ENCODE data around the gene RAB31.
"Not testable (repeated sequence)": the region's sequence is repeated elsewhere in the genome, so short reads cannot be mapped to it uniquely, and the experiment has no call there.

RAB31 gene

DNA sequence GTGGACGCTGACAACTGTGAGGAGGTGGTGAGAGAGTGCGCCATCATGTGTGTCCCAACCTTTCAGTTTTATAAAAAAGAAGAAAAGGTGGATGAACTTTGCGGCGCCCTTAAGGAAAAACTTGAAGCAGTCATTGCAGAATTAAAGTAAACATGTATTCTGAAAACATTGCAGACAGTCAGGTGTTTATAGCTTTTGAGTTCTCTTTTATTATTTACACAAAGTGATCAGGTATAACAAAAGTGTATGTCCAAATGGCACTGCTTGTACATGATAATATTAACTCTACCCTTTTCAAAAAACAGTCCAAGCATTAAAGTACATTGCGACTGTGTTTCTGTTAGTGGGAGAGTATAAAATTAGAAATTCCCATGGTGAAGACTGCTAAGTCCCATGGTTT lies 179.9 kb downstream of the RAB31 start:
- DNase-seq (ENCODE audit: low read depth), result no peak

DNA sequence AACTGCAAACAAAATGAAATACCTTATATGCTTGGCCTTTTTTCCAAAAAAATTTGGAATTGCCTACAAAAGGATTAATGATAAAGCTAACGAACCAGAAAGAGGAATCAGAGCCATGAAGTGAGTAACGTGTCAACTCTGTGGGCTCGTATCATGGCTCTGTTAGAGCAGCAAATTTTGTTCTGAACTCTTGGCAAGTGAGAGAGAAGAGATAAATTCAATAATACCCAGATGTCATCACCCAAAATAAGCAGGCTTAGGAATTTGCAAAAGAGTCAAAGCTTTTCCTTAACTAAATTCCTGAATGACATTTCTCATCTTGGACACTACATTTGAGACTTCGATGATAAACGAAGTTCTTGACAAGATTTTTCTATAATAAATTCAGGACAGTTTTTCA lies 182.1 kb downstream of the RAB31 start:
- no peak for DNase-seq (ENCODE audit: low read depth)

DNA sequence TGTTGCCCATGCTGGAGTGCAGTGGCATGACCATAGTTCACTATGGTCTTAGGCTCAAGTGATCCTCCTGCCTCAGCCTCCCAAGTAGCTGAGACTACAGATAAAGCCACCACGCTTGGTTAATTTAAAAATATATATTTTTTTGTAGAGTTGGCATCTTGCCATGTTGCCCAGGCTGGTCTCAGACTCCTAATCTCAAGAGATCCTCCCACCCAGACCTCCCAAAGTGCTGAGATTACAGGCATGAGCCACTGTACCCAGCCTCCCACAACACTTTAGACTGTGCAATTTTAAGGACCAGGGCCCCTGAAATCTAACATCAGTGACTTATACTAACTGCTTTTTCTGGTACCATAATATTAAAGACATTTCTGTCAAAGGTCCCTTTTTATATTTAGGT lies 182.9 kb downstream of the RAB31 start:
- DNase-seq (ENCODE audit: low read depth), result no peak

DNA sequence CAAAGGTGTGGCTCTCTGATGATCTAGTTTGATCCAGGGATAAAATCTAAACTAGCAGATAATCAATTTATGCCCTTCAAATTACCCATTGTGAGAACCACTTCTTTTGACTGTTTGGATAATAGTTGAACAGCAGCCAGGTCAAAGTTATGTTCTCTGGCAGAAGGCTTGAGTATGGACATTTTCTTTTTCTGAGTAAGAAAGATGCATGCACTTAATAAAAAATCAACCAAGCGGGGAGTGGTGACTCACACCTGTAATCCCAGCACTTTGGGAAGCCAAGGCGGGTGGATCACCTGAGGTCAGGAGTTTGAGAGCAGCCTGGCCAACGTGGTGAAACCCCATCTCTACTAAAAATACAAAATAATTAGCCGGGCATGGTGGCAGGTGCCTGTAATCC lies 183.4 kb downstream of the RAB31 start:
- not testable (repeated sequence) for DNase-seq (ENCODE audit: low read depth)

DNA sequence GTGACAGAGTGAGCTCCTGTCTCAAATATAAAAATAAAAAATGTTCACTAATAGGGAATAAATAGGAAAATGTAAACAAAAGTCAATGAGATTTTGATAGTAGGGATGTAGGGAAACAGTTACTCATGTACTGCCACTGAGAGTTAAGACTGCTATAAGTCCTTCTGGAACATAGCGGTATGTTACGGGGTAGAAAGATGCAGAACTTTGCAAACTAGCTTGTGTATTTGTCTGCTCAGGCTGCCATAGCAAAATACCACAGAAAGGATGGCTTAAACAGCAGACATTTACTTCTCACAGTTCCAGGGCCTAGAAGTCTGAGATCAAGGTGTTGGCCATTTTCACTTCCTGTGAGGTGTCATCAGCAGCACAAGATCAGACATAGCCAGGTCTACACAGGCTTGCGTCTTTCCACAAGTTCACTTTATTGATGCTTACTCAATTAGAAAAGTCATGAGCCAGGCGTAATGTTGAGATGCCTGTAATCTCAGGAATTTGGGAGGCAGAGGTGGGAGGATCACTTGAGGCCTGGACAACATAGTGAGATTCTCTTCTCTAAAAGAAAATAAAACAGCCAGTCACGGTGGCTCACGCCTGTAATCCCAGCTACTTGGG lies 186.5 kb downstream of the RAB31 start:
- no peak for DNase-seq (ENCODE audit: low read depth)

DNA sequence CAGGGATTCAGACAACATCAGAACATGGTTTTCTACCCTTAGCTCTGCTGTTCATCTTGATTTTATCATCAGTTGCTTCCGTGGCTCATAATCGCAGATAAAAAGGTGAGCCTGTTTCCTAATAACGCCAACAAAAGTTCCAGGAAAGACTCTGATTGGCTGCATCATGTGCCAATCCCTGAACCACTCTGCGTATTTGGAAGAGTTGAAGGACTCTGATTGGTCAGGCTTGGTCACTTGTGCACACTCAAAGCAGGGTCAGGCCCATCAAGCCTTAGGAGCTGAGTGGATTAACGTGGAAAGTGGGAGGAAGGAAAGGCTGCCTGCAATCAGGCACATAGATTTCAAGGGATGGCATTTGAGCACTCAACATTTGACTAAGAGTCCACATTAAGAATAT lies 189.0 kb downstream of the RAB31 start:
- no peak for DNase-seq (ENCODE audit: low read depth)

DNA sequence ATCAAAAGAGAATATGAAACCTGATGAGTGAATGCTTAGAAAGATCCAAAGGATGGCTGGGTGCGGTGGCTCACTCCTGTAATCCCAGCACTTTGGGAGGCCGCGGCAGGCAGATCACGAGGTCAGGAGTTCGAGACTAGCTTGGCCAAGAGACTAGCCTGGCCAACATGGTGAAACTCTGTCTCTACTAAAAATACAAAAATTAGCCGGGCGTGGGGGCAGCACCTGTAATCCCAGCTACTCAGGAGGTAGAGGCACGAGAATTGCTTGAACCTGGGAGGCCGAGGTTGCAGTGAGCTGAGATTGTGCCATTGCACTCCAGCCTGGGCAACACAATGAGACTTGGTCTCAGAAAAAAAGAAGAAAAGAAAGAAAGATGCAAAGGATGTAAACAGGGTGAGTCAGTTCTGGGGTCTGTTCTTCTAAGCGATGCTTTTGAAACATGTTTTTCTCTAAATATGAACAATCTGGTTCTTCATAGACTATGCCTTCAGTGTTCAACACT lies 189.7 kb downstream of the RAB31 start:
- not testable (repeated sequence) for DNase-seq (ENCODE audit: low read depth)

DNA sequence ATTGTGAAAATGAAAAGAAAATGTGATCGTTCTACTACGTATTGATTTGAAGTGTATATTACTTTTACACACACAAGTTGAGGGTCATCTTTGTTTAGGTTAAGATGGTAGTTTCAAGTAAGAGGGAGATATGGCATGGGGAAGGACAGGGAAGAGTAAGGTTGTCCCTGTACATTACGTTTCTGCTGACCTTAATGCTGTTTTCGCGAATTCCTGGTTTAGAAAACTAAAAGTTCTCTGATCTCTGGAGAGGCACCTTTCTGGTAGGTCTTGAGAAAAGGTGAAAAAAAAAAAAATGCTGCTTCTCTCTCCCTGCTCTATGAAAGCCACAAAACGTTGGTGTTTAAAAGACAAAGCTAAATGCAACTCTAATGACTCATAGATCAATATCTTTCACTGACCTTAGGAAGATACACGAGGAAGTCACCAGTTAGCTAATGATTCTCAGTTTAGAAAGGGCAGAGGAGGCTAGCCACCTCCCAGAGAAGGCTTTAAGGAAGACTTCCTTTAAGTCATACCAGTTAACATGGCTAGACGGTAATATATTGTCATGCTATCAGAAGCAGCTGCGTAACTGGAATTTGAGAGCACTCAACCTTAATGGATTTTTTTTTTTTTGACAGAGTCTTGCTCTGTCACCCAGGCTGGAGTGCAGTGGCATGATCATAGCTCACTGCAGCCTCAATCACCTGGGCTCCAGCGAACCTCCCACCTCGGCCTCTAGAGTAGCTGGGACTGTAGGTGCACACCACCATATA lies 190.9 kb downstream of the RAB31 start:
- no peak for DNase-seq (ENCODE audit: low read depth)

DNA sequence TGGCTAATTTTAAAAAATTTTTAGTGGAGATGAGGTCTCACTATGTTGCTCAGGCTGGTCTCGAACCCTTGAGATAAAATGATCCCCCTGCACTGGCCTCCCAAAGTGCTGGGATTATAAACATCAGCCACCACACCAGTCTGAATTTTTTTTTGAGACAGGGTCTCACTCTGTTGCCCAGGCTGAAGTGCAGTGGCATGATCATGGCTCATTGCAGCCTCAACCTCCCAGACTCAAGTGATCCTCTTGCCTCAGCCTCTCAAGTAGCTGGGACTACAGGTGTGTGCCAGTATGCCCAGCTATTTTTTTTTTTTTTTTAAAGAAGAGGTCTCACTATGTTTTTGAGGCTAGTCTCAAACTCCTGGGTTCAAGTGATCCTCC lies 191.4 kb downstream of the RAB31 start:
- DNase-seq (ENCODE audit: low read depth), result not testable (repeated sequence)

DNA sequence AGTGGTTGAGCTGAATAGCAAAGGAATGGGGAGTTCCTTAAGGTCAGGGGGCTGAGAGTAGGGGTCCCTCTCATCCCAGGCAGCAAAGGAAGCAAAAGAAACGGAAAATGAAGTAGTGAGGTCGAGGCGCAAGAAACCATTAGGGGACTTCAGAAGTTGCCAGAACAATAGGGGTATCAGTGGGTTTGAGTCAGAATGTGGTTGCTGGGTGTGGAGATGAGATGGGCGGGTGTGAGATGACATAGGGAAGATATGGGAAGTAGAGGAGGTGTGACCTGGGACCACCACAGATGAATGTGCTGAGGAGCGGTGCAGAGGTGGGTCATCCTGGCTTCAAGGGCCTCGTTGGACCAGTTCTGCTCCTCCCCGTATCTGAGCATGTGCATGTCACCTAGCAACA lies 192.6 kb downstream of the RAB31 start:
- DNase-seq (ENCODE audit: low read depth), result no peak

DNA sequence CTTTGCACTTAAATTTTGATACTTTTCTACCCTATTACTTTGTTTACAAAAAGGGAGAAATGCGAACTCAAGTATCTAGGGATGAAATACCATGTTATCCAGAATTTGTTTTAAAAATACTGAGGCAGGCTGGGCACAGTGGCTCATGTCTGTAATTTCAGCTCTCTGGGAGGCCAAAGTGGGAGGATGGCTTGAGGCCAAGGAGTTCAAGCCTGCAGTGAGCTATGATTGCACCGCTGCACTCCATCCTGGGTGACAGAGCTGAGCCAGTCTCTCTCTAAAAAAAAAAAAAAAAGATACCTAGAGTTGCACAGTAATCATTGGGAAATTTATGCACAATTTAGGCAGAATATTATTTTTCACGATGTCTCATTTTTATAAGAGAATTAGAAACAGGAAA lies 193.3 kb downstream of the RAB31 start:
- DNase-seq (ENCODE audit: low read depth), result no peak

DNA sequence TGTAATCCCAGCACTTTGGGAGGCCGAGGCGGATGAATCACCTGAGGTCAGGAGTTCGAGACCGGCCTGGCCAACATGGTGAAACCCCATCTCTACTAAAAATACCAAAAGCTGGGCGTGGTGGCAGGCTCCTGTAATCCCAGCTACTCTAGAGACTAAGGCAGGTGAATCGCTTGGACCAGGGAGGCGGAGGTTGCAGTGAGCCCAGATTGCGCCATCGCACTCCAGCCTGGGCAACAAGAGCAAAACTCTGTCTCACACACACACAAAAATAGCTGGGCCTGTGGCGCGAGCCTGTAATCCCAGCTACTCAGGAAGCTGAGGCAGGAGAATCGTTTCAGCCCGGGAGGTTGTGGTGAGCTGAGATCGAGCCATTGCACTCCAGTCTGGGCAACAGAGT lies 194.2 kb downstream of the RAB31 start:
- not testable (repeated sequence) for DNase-seq (ENCODE audit: low read depth)

DNA sequence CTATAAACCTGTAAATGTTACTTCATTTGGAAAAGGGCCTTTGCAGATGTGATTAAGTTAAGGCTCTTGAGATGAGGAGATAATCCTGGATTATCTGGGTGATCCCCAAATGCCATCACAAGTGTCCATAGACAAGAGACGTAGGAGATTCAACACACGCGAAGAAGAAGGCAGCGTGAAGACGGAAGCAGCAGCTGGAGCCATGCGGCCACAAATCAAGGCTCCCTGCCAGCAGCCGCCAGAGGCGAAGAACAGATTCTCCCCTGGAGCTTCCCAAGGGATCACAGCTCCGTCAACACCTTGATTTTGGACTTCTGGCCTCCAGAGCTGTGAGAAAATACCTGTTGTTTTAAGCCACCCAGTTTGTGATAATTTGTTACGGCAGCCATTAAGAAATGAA lies 194.7 kb downstream of the RAB31 start:
- DNase-seq (ENCODE audit: low read depth), result no peak

DNA sequence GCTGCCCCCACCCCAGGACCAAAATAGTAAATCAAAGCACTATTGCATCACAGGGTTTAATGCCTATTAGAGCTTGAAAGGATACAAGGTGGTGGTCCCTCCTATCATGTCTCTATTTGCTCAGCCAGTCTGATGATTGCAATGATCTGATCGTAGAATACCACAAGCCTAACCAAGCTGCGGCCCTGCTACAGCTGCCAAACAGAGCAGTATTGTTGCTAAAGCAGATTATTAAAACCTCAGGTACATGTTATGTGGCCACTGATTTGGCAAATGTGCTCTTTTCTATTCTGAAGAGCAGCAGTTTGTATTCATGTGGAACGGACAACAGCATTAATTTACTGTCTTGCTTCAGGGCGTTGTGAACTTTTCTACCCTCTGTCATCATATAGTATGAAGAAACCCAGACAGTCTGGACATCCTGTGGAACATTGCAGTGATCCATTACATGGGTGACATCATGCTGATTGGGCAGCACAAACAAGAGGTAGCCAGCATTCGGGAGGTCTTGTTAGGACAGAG lies 197.4 kb downstream of the RAB31 start:
- DNase-seq (ENCODE audit: low read depth), result no peak

DNA sequence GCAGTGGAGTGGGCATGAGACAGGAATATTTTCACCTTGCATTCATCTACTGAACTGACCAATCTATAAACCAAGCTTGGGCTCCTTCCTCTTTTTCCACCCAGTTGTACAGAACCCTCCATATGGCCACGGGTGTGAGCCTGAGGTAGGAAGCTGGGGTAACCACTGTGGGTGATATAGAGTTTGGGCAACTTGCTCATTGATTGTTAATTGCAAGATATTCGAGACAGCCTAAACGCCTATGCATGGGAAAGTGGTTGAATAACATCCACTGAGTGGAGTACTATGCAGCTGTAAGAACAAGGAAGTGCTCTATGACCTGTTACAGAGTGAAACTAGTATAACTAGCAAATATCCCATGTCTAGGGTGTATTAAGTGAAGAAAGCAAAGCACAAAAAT lies 198.4 kb downstream of the RAB31 start:
- DNase-seq (ENCODE audit: low read depth), result no peak

DNA sequence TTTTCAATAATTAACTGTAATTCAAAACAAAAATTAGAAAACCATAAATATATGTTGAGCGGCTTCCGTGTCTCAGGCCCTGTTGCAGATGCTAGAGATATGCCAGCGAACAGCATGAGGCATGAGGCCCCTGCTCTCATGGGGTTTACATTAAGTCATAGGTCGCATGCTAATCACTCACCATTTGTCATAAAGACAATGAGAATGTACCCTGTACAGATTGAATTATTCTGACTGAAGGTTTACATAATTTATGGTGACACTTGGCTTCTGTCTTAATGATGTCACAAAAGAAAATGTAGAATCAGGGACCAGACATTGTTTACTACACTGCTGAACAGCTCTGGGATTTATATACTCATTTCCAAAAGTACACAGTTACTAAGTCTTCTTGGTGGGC lies 199.8 kb downstream of the RAB31 start:
- DNase-seq (ENCODE audit: low read depth), result no peak

DNA sequence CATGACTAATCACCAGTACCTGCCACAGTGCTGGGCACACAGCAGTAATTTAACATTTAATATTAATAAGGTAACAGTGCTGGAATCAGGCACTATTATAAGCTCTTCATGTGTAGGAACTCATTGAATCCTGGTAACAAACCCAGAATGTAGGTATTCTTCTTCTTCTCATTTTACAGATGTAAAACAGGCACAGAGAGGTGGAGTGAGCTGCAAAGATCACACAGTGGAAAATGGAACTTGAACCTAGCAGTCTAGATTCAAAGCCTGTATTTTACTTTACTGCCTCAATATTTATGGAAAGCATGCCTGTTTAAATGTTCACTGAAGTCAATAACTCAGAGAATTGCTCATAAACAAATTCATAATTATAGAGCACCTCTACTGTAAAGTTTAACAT lies 202.0 kb downstream of the RAB31 start:
- no peak for DNase-seq (ENCODE audit: low read depth)

DNA sequence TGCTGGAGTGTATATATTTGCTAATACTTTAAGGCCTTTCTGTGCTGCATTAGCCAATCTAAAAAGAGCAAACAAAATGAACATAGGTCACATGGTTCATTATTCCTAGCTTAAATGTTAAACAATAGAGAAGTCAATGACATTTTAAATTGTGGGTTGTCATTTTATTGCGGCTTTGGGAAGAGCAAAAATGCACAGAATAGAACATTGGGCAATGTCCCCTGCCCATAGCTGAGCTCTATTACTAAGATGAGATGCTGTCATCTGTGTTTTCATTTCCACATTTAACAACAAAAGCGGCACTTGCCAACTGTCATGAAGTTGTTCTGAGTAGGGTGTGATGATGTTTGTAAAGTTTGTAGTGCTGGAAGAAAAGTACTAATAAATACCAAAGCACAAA lies 202.6 kb downstream of the RAB31 start:
- DNase-seq (ENCODE audit: low read depth), result no peak

DNA sequence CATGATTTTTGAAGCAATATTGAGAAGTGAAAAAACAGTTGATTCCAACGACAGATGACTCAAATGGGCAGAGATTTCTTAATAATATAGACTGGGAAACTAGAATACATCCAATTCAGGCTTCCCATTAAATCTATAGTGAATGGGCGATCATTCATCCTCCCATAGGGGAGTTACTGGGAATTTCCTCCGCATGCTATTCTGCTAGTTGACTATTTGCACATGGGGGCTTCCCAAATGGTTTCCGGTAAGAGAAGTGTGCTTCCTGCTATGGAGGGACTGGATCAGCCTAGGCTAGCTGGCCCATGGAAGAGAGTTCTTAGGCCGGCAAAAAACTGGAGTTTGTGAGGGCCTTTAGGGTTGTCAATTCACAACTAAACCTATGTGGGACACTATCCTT lies 203.1 kb downstream of the RAB31 start:
- no peak for DNase-seq (ENCODE audit: low read depth)
